WTC11 (cell line): ENCODE measurements around the gene TBX10. TPM values are rescaled to one million over a fixed set of nuclear protein-coding genes. Genes with fewer than 3 reads are reported as not detected.
A peak's percentile ranks its signal among the peaks of the same experiment; 100 is the strongest.

Experiments
- ATAC-seq: fragments of 200-7000 bp; cut with Tn5 transposase; 2 replicates; pipeline ENCODE4 v1.10.0; 2021; ENCODE audit warnings: mild to moderate bottlenecking, moderate library complexity
- CTCF ChIA-PET: fragments of 300-600 bp; sonication (Branson Sonifier 250); formaldehyde crosslinking; loops from one replicate; lab custom pipeline; 2021; ENCODE audit warnings: antibody characterized with exemption; lab: Charles Lee
- POLR2A ChIA-PET: fragments of 350-600 bp; sonication (Branson Sonifier 250); formaldehyde crosslinking; loops from one replicate; lab custom pipeline; 2021; ENCODE audit warnings: antibody characterized with exemption; lab: Charles Lee
- DNase-seq: peaks from one replicate; pipeline ENCODE4 v3.0.0; 2021; ENCODE audit warnings: low spot score
- H3K27ac Mint-ChIP-seq: 2 replicates; pipeline ENCODE4 v1.8.0; 2021; ENCODE audit warnings: mixed read lengths
- H3K27me3 Mint-ChIP-seq: 2 replicates; pipeline ENCODE4 v1.8.0; 2021; ENCODE audit warnings: low read depth, mild to moderate bottlenecking, moderate library complexity, mixed read lengths
- H3K36me3 Mint-ChIP-seq: 2 replicates; pipeline ENCODE4 v1.8.0; 2021; ENCODE audit warnings: mixed read lengths
- H3K4me1 Mint-ChIP-seq: 2 replicates; pipeline ENCODE4 v1.8.0; 2022; ENCODE audit warnings: mixed read lengths
- H3K4me3 Mint-ChIP-seq: 2 replicates; pipeline ENCODE4 v1.8.0; 2021; ENCODE audit warnings: mild to moderate bottlenecking, moderate library complexity, mixed read lengths
- H3K9me3 Mint-ChIP-seq: 2 replicates; pipeline ENCODE4 v1.8.0; 2021; ENCODE audit warnings: mixed read lengths
- ARID4B ChIP-seq: sonication (generic); formaldehyde crosslinking; IDR thresholded peaks from 2 replicates; pipeline ENCODE4 v1.8.0; 2023; ENCODE audit warnings: missing genetic modification reagents, mild to moderate bottlenecking, borderline replicate concordance
- ATF3 ChIP-seq: sonication (generic); formaldehyde crosslinking; conservative IDR thresholded peaks from 2 replicates; pipeline ENCODE4 v1.8.1; 2022; ENCODE audit warnings: mild to moderate bottlenecking, missing genetic modification reagents
- CBFB ChIP-seq: sonication (generic); formaldehyde crosslinking; IDR thresholded peaks from 2 replicates; pipeline ENCODE4 v1.8.1; 2022; ENCODE audit warnings: mild to moderate bottlenecking, low read depth, missing genetic modification reagents
- CREM ChIP-seq: sonication (generic); formaldehyde crosslinking; IDR thresholded peaks from 2 replicates; pipeline ENCODE4 v1.8.1; 2022; ENCODE audit warnings: mild to moderate bottlenecking, missing genetic modification reagents, moderate library complexity
- E2F5 ChIP-seq: sonication (generic); formaldehyde crosslinking; IDR thresholded peaks from 2 replicates; pipeline ENCODE4 v1.8.1; 2022; ENCODE audit warnings: mild to moderate bottlenecking, moderate library complexity, missing genetic modification reagents
- ESRRA ChIP-seq: sonication (generic); formaldehyde crosslinking; IDR thresholded peaks from 2 replicates; pipeline ENCODE4 v1.8.1; 2022; ENCODE audit warnings: mild to moderate bottlenecking, missing genetic modification reagents, borderline replicate concordance
- FOXP1 ChIP-seq: sonication (generic); formaldehyde crosslinking; IDR thresholded peaks from 2 replicates; pipeline ENCODE4 v1.8.0; 2022; ENCODE audit warnings: missing genetic modification reagents, mild to moderate bottlenecking, moderate library complexity, borderline replicate concordance
- IRF1 ChIP-seq: sonication (generic); formaldehyde crosslinking; IDR thresholded peaks from 2 replicates; pipeline ENCODE4 v1.8.0; 2023; ENCODE audit warnings: missing genetic modification reagents
- MLX ChIP-seq: sonication (generic); formaldehyde crosslinking; IDR thresholded peaks from 2 replicates; pipeline ENCODE4 v1.8.1; 2023; ENCODE audit warnings: mild to moderate bottlenecking, missing genetic modification reagents, moderate library complexity
- NR3C1 ChIP-seq: sonication (generic); formaldehyde crosslinking; conservative IDR thresholded peaks from 2 replicates; pipeline ENCODE4 v1.8.1; 2023; ENCODE audit warnings: low read depth, mild to moderate bottlenecking, missing genetic modification reagents
- SMAD4 ChIP-seq: sonication (generic); formaldehyde crosslinking; IDR thresholded peaks from 2 replicates; pipeline ENCODE4 v1.8.0; 2022; ENCODE audit warnings: mild to moderate bottlenecking, missing genetic modification reagents
- TEAD1 ChIP-seq: sonication (generic); formaldehyde crosslinking; IDR thresholded peaks from 2 replicates; pipeline ENCODE4 v1.8.0; 2022; ENCODE audit warnings: mild to moderate bottlenecking, missing genetic modification reagents
- ZBTB21 ChIP-seq: sonication (generic); formaldehyde crosslinking; IDR thresholded peaks from 2 replicates; pipeline ENCODE4 v1.8.1; 2023; ENCODE audit warnings: mild to moderate bottlenecking, missing genetic modification reagents, borderline replicate concordance
- ZNF232 ChIP-seq: sonication (generic); formaldehyde crosslinking; IDR thresholded peaks from 2 replicates; pipeline ENCODE4 v1.8.0; 2022; ENCODE audit warnings: mild to moderate bottlenecking, missing genetic modification reagents
- ZNF396 ChIP-seq: fragments of 250-450 bp; sonication (Bioruptor Pico); IDR thresholded peaks from 2 replicates; pipeline ENCODE4 v1.8.0; 2021; ENCODE audit warnings: mild to moderate bottlenecking, moderate library complexity, borderline replicate concordance
- ZNF416 ChIP-seq: fragments of 250-450 bp; sonication (Bioruptor Pico); IDR thresholded peaks from 2 replicates; pipeline ENCODE4 v1.9.0; 2021; ENCODE audit warnings: mild to moderate bottlenecking, inconsistent platforms
- total RNA-seq: library from RNA; stranded (reverse); gene quantifications from 3 replicates; pipeline ENCODE4 v1.2.3, GENCODE V29; 2021
- TF ChIP-seq, protein P1 (sequence below): sonication (generic); formaldehyde crosslinking; IDR thresholded peaks from 2 replicates; pipeline ENCODE4 v1.8.1; 2023; ENCODE audit warnings: mild to moderate bottlenecking, moderate library complexity, missing genetic modification reagents
- TF ChIP-seq, protein P2 (sequence below): sonication (generic); formaldehyde crosslinking; IDR thresholded peaks from 2 replicates; pipeline ENCODE4 v1.8.0; 2022; ENCODE audit warnings: mild to moderate bottlenecking, missing genetic modification reagents
- TF ChIP-seq, protein P3 (sequence below): fragments of 250-450 bp; sonication (Bioruptor Pico); IDR thresholded peaks from 2 replicates; pipeline ENCODE4 v1.9.0; 2021; ENCODE audit warnings: mild to moderate bottlenecking, borderline replicate concordance
- TF ChIP-seq, protein P4 (sequence below): fragments of 250-450 bp; sonication (Bioruptor Pico); IDR thresholded peaks from 2 replicates; pipeline ENCODE4 v2.1.2; 2022; ENCODE audit warnings: mild to moderate bottlenecking, moderate library complexity

The TBX10 gene
- total RNA-seq, 1 experiment from 2014 or later, result not detected

- TF ChIP-seq, protein P1, sequence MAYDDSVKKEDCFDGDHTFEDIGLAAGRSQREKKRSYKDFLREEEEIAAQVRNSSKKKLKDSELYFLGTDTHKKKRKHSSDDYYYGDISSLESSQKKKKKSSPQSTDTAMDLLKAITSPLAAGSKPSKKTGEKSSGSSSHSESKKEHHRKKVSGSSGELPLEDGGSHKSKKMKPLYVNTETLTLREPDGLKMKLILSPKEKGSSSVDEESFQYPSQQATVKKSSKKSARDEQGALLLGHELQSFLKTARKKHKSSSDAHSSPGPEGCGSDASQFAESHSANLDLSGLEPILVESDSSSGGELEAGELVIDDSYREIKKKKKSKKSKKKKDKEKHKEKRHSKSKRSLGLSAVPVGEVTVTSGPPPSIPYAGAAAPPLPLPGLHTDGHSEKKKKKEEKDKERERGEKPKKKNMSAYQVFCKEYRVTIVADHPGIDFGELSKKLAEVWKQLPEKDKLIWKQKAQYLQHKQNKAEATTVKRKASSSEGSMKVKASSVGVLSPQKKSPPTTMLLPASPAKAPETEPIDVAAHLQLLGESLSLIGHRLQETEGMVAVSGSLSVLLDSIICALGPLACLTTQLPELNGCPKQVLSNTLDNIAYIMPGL (CRISPR knock-in tag), result peak; percentile 79; the same call in 1 of the 2 replicates
- TF ChIP-seq, protein P2, sequence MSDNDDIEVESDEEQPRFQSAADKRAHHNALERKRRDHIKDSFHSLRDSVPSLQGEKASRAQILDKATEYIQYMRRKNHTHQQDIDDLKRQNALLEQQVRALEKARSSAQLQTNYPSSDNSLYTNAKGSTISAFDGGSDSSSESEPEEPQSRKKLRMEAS (CRISPR knock-in tag), result peak; percentile 60; the same call in 1 of the 2 replicates
- TF ChIP-seq FOXP1 (CRISPR knock-in tag) (peak; percentile 60; the same call in 1 of the 2 replicates), ARID4B (peak; percentile 86; the same call in 1 of the 2 replicates), ZBTB21 (peak; percentile 82; the same call in 1 of the 2 replicates), ZNF396 (no peak), MLX (CRISPR knock-in tag) (0 out of 2 replicates have a peak, but pooled peaks have one; percentile 35), TEAD1 (CRISPR knock-in tag) (peak; percentile 75; the same call in 1 of the 2 replicates), CBFB (CRISPR knock-in tag) (0 out of 2 replicates have a peak, but pooled peaks have one; percentile 54)
- TF ChIP-seq, protein P3, sequence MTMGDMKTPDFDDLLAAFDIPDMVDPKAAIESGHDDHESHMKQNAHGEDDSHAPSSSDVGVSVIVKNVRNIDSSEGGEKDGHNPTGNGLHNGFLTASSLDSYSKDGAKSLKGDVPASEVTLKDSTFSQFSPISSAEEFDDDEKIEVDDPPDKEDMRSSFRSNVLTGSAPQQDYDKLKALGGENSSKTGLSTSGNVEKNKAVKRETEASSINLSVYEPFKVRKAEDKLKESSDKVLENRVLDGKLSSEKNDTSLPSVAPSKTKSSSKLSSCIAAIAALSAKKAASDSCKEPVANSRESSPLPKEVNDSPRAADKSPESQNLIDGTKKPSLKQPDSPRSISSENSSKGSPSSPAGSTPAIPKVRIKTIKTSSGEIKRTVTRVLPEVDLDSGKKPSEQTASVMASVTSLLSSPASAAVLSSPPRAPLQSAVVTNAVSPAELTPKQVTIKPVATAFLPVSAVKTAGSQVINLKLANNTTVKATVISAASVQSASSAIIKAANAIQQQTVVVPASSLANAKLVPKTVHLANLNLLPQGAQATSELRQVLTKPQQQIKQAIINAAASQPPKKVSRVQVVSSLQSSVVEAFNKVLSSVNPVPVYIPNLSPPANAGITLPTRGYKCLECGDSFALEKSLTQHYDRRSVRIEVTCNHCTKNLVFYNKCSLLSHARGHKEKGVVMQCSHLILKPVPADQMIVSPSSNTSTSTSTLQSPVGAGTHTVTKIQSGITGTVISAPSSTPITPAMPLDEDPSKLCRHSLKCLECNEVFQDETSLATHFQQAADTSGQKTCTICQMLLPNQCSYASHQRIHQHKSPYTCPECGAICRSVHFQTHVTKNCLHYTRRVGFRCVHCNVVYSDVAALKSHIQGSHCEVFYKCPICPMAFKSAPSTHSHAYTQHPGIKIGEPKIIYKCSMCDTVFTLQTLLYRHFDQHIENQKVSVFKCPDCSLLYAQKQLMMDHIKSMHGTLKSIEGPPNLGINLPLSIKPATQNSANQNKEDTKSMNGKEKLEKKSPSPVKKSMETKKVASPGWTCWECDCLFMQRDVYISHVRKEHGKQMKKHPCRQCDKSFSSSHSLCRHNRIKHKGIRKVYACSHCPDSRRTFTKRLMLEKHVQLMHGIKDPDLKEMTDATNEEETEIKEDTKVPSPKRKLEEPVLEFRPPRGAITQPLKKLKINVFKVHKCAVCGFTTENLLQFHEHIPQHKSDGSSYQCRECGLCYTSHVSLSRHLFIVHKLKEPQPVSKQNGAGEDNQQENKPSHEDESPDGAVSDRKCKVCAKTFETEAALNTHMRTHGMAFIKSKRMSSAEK, result no peak
- TF ChIP-seq, all 79 proteins: peak for 21
These were observed 32.9 kb downstream of the TBX10 start, which contains the start of gene NDUFV1 (continued) for GRCh38 chr11:67606492-67607295.

DNA sequence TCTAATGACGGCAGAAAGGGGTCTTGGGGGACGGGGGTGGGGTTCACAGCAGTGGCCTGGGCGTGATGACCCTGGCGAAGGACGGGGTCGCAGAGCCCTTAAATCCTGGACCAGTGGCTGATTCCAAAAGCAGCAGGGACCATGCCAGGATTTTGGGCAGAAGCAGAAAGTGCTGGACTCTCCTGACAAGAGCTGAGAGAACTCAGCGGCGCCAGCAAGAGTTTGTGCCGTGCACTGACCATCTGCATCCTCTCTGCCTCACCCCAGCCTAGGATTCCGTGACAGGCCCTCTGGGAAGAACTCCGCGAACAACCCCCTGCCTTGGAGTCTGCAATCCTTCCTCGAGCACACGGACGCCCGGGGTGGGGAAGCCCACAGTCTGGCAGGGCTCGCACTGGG, 33.5 kb downstream of the TBX10 start:
- Mint-ChIP-seq H3K9me3 (peaks cover 7% of the 10 kb centered on the region), H3K27me3 (peaks cover 11% of the 10 kb centered on the region), H3K27ac (no peak overlapping the region), H3K4me1 (peaks cover 24% of the 10 kb centered on the region), H3K4me3 (peak overlapping the region; percentile 94), H3K36me3 (peaks cover 21% of the 10 kb centered on the region)
- CTCF ChIA-PET, result interaction anchor here (0.5 to 1.5 kb wide), 3 partner anchors 8 to 34 kb away, joined by 3 to 8 read pairs (median 4); no protein-coding TSS in a partner anchor
- DNase-seq, result no peak
- no peak; the same call in 1 of the 2 replicates for ATAC-seq
- POLR2A ChIA-PET, result no interaction called here
- no peak for TF ChIP-seq IRF1 (CRISPR knock-in tag)
- TF ChIP-seq ZNF232 (CRISPR knock-in tag), result no peak
- TF ChIP-seq NR3C1, result no peak
- TF ChIP-seq, protein P4, sequence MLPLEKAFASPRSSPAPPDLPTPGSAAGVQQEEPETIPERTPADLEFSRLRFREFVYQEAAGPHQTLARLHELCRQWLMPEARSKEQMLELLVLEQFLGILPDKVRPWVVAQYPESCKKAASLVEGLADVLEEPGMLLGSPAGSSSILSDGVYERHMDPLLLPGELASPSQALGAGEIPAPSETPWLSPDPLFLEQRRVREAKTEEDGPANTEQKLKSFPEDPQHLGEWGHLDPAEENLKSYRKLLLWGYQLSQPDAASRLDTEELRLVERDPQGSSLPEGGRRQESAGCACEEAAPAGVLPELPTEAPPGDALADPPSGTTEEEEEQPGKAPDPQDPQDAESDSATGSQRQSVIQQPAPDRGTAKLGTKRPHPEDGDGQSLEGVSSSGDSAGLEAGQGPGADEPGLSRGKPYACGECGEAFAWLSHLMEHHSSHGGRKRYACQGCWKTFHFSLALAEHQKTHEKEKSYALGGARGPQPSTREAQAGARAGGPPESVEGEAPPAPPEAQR, result no peak
- no peak for TF ChIP-seq E2F5 (CRISPR knock-in tag)
- no peak for TF ChIP-seq ESRRA (CRISPR knock-in tag)
- TF ChIP-seq ATF3 (CRISPR knock-in tag), result no peak
- TF ChIP-seq ZNF416 (CRISPR knock-in tag), result no peak
- no peak for TF ChIP-seq SMAD4 (CRISPR knock-in tag)
- no peak for TF ChIP-seq CREM (CRISPR knock-in tag)
